IPS-11a (cell line): ENCODE data around the gene RPS6KA5.
"Not testable (repeated sequence)": the region's sequence is repeated elsewhere in the genome, so short reads cannot be mapped to it uniquely, and the experiment has no call there.

Experiments
- H3K4me3 ChIP-seq: one replicate; pipeline ENCODE4 v1.5.1; 2013; ENCODE audit warnings: low read depth, low read length, control low read depth

RPS6KA5 gene

DNA sequence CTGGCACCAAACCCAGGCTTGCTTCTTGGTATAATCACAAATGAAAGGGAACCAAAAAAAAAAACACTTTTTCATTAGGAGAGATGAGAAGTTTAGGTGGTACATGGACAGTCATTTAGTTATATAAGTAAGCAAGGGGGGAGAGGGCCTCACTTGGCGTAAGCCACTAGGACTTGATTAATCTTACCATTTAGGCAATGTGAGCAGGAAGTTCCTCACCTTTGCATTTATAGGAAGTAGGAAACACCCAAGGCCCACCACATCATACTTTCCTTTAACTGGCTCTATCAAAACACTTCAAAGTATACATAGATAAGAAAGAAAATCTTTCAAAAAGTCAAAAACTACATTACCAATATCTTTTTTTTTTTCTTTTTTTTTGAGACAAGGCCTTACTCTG is 6.7 kb upstream of the RPS6KA5 start:
- no peak overlapping the region for H3K4me3 ChIP-seq

DNA sequence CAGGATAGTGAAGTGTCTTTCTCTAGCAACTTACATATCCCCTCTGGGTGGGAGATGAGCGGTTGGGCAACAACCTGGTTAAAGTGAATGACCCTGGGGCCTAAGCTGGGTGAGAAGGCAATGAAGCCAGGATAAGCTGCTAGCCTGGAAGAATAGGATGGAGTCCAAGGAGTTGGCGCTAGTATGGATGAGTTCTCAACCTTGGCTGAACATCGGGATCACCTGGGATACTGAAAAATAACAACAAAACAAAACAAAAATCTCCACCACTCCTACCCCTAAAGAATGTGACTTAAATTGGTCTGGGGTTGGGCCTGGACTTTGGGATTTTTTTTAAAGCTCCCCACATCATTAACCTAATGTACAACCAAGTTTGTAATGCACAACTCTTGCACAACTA is 4.8 kb upstream of the RPS6KA5 start:
- H3K4me3 ChIP-seq: no peak overlapping the region

DNA sequence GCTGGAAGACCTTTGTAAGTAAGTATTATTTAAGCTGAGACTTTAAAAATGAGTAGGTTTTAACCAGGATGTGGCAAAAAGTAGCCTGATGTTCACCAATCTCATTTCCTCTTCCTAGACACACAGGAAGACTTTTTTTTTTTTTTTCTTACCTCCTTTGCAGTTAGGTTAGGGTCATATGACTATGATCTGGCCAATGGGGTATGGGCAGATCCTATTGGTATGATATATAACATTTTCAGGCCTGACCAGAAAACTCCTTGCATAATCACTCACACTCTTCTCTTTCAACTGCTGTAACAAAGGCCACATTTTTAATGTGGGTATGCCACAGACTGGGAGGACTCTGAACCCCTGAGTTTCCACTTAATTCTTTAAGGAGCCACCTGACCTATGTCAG is 2.7 kb upstream of the RPS6KA5 start:
- no peak overlapping the region for H3K4me3 ChIP-seq

DNA sequence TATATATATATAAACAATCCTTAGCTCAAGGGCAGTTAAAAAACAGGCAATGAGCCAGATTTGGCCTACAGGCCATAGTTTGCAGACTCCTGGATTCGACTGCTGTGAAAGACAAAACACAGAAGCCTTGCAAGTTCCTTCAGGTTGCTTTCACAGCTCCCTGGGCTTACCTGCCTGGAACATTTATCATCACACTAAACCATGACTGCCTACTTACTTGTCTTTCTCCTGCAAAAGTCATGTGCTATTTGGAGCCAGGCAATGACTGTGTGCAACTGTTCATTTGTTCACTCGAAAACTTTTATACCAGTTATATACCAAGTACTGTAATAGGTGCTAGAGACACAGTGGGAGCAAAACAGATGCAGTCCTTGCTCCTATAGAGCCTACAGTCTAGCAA is 2.2 kb upstream of the RPS6KA5 start:
- no peak overlapping the region for H3K4me3 ChIP-seq

- peak overlapping the region; percentile 38 for H3K4me3 ChIP-seq
Observed at GRCh38 chr14:91061056-91061887, 831 bp upstream of the RPS6KA5 start.

DNA sequence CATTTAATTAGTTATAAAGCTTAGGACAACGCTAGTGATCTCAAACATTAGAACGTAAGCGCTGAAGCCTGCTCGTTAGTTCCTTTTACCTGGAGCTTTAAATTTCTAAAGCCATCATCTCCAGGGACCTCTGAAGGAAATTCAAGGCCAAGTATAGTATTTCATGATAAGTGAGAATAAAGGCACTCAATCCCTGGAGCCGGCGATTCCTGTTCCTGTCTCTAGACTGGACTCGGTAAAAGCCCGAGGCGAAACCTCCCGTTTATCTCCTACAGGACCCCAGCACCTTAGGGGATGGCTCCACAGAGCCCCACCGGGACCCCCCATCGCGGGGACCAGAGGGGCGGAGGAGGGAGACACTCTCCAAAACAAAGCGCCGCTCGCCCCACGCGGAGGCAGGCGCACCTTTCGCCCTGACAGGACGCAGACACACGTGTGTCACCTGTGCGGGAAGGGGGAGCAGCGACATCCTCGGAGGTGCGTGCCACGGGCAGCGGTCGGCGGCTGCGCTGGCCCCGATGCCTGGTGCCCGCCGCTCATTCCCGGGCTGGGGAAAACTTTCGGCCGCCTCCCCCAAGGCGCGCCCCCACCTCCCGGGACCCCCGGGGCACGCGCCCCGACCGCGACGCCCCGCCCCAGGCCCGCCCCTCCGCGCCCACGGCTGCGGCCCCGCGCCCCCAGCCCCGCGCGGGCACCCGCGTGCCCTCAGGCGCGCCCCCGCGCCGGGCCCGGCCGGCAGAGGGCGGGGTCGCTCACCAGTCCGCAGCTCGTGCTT is 678 bp downstream of the RPS6KA5 start:
- H3K4me3 ChIP-seq: peak overlapping the region; percentile 85

- no peak overlapping the region for H3K4me3 ChIP-seq
Observed at GRCh38 chr14:91058042-91058581, 2.3 kb downstream of the RPS6KA5 start.

GRCh38 chr14:91056361-91056760 is 4.1 kb downstream of the RPS6KA5 start:
- no peak overlapping the region for H3K4me3 ChIP-seq

GRCh38 chr14:91055016-91055415 is 5.4 kb downstream of the RPS6KA5 start:
- no peak overlapping the region for H3K4me3 ChIP-seq

- H3K4me3 ChIP-seq: no peak overlapping the region
Observed at GRCh38 chr14:91048676-91049075, 11.8 kb downstream of the RPS6KA5 start.

DNA sequence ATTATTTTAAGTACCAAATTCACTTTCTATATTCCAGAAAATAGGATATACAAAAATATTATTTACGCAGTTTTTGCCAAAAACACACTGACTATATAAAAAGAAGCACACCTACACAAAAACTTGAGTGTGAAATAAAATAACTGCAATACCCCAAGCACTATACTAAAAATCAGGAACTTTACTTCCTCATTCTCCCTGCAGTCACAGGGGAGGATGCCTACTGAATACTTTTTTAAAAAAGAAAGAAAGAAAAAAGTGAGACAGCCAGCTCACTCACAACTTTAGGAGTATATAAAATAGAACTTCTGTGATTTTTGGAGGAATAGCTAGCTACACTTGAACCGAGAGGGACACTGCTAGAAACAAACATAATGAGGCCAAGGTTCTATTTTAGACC is 12.2 kb downstream of the RPS6KA5 start:
- no peak overlapping the region for H3K4me3 ChIP-seq

- no peak overlapping the region for H3K4me3 ChIP-seq
Observed at GRCh38 chr14:91047174-91047753, 13.2 kb downstream of the RPS6KA5 start.

- H3K4me3 ChIP-seq: no peak overlapping the region
Observed at GRCh38 chr14:91046488-91047072, 13.9 kb downstream of the RPS6KA5 start.

GRCh38 chr14:91041450-91041849 is 19.0 kb downstream of the RPS6KA5 start:
- no peak overlapping the region for H3K4me3 ChIP-seq

GRCh38 chr14:91040545-91040944 is 19.9 kb downstream of the RPS6KA5 start:
- no peak overlapping the region for H3K4me3 ChIP-seq

GRCh38 chr14:91038439-91038838 is 22.0 kb downstream of the RPS6KA5 start:
- H3K4me3 ChIP-seq: no peak overlapping the region

GRCh38 chr14:91036741-91037469 is 23.5 kb downstream of the RPS6KA5 start:
- H3K4me3 ChIP-seq: no peak overlapping the region

GRCh38 chr14:91035855-91036254 is 24.6 kb downstream of the RPS6KA5 start:
- H3K4me3 ChIP-seq: no peak overlapping the region

- H3K4me3 ChIP-seq: not testable (repeated sequence)
Observed at GRCh38 chr14:91034379-91034778, 26.1 kb downstream of the RPS6KA5 start.

- H3K4me3 ChIP-seq: no peak overlapping the region
Observed at GRCh38 chr14:91032248-91032647, 28.2 kb downstream of the RPS6KA5 start.

DNA sequence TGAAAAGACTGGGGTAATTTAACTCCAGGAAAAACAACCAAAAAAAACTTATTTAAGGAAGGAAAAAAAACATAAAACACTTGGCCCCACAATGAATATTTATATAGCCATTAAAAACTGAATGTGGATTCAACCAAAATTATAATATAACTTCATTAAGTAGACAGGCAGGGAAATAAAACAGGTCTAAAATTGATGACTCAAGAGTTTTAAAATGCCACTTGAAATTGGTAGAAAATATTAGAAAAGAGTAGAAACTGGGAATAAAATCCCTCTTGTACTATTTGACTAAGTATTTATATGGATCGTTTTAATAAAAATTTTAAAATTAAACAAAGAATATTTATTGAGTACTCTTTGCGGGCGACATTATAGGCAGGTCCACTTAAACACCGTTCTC is 28.8 kb downstream of the RPS6KA5 start:
- H3K4me3 ChIP-seq: no peak overlapping the region
